ENCODE results near the gene RASSF7. TPM values are rescaled to one million over a fixed set of nuclear protein-coding genes. Genes with fewer than 3 reads are reported as not detected.

Gene RASSF7
- total and polyA plus RNA-seq, 10 of the 15 experiments (the other 5 are each of a cell fraction or from before 2014, with no cell fraction given) = 0.39 to 29.7 (median 13.2) TPM

DNA sequence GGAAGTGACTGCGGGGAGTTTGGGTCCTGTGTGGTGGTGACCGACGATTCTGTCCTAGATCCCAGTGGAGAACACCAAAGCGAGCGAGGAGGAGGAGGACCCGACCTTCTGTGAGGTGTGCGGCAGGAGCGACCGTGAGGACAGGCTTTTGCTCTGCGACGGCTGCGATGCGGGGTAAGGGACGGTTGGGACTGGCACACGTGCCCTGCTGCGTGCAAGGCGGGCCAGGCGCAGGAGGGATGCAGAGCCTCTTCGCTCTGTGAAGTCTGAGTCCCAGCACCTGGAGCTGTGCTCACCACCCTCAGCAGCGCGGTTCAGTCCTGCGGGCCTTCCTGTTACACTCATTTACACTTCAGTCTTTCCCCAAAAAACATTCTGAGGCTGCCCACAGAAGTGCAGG, 31.7 kb downstream of the RASSF7 start:
- ChIA-PET POLR2A (no interaction called here), RAD21 (ENCODE audit: unreplicated experiment) (no interaction called here), CTCF (no interaction called here), SMC1A (ENCODE audit: uncharacterized antibody, unreplicated experiment) (no interaction called here)
- Histone ChIP-seq H3K9me3 (replicated peaks; ENCODE audit: control insufficient read depth, insufficient read depth, low read length) (no peaks in the 10 kb centered on the region), H2AFZ (ENCODE audit: control insufficient read depth, low read depth, low read length) (no peak overlapping the region), H3K27me3 (replicated peaks in 1 of 2; ENCODE audit: control insufficient read depth in 2 of 2, insufficient read depth in 2 of 2, low read length in 1 of 2) (no peaks in the 10 kb centered on the region), H3K27ac (ENCODE audit: control insufficient read depth, insufficient read depth) (no peak overlapping the region), H3K4me2 (ENCODE audit: control insufficient read depth, insufficient read depth) (no peak overlapping the region), H4K20me1 (ENCODE audit: control insufficient read depth, insufficient read depth) (no peaks in the 10 kb centered on the region), H3K79me2 (ENCODE audit: control insufficient read depth, insufficient read depth, low read length) (no peaks in the 10 kb centered on the region), H3K4me1 (ENCODE audit: control insufficient read depth, insufficient read depth, low read length) (no peaks in the 10 kb centered on the region), H3K4me3 (no peak overlapping the region), H3K36me3 (ENCODE audit: control insufficient read depth in 2 of 2, insufficient read depth in 2 of 2, low read length in 1 of 2) (peaks cover 30 to 46% of the 10 kb centered on the region in 2 experiments), H3K9ac (ENCODE audit: control insufficient read depth, insufficient read depth, low read length) (no peak overlapping the region)
- no peak for DNase-seq (ENCODE audit: low read depth, low spot score)
- over 99% methylated on average over 22 of the region's 22 CpGs for WGBS (ENCODE audit: insufficient coverage, insufficient replicate concordance, low lambda C conversion rate, missing lambda C conversion rate)
- no TSS peak for BruUV-seq (replicated peaks)
- FAIRE-seq = no peak
- in situ Hi-C loops (cut with MboI) (no loop called here), intact Hi-C loops (cut with micrococcal nuclease; ENCODE audit: unreplicated experiment) (no loop called here)
- TF ChIP-seq, protein P1, sequence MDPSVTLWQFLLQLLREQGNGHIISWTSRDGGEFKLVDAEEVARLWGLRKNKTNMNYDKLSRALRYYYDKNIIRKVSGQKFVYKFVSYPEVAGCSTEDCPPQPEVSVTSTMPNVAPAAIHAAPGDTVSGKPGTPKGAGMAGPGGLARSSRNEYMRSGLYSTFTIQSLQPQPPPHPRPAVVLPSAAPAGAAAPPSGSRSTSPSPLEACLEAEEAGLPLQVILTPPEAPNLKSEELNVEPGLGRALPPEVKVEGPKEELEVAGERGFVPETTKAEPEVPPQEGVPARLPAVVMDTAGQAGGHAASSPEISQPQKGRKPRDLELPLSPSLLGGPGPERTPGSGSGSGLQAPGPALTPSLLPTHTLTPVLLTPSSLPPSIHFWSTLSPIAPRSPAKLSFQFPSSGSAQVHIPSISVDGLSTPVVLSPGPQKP (IDR thresholded peaks at IDR 0.05; ENCODE audit: low read depth, low read length) = no peak
- TF ChIP-seq GABPA (IDR thresholded peaks at IDR 0.05; ENCODE audit: low read depth) (no peak), SMC3 (IDR thresholded peaks at IDR 0.05; ENCODE audit: borderline replicate concordance, low read length) (no peak), POLR2A (IDR thresholded peaks at IDR 0.05; ENCODE audit: low read depth, low read length) (peak; percentile 41; the same call in 1 of the 2 replicates)
- ATAC-seq = no peak

- H3K4me1 ChIP-seq (ENCODE audit: control insufficient read depth, insufficient read depth, low read length) = no peaks in the 10 kb centered on the region
- no peak overlapping the region for H3K9ac ChIP-seq (ENCODE audit: control insufficient read depth, insufficient read depth, low read length)
- no peak for FAIRE-seq
- no peaks in the 10 kb centered on the region for H3K27me3 ChIP-seq (replicated peaks in 1 of 2; ENCODE audit: control insufficient read depth in 2 of 2, insufficient read depth in 2 of 2, low read length in 1 of 2)
- H4K20me1 ChIP-seq (ENCODE audit: control insufficient read depth, insufficient read depth) = no peaks in the 10 kb centered on the region
- ChIA-PET RAD21 (ENCODE audit: unreplicated experiment) (no interaction called here), SMC1A (ENCODE audit: uncharacterized antibody, unreplicated experiment) (no interaction called here), CTCF (no interaction called here), POLR2A (no interaction called here)
- in situ Hi-C loops (cut with MboI) (no loop called here), intact Hi-C loops (cut with micrococcal nuclease; ENCODE audit: unreplicated experiment) (no loop called here)
- H3K36me3 ChIP-seq (ENCODE audit: control insufficient read depth in 2 of 2, insufficient read depth in 2 of 2, low read length in 1 of 2) = peaks cover 26 to 48% of the 10 kb centered on the region in 2 experiments
- no peaks in the 10 kb centered on the region for H3K79me2 ChIP-seq (ENCODE audit: control insufficient read depth, insufficient read depth, low read length)
- no peak overlapping the region for H3K4me2 ChIP-seq (ENCODE audit: control insufficient read depth, insufficient read depth)
- no TSS peak for BruUV-seq (replicated peaks)
- no peak overlapping the region for H3K4me3 ChIP-seq
- 86% methylated on average over 10 of the region's 10 CpGs for WGBS (ENCODE audit: insufficient coverage, insufficient replicate concordance, low lambda C conversion rate, missing lambda C conversion rate)
- no peak overlapping the region for H3K27ac ChIP-seq (ENCODE audit: control insufficient read depth, insufficient read depth)
- no peak overlapping the region for H2AFZ ChIP-seq (ENCODE audit: control insufficient read depth, low read depth, low read length)
- no peak for ATAC-seq
- H3K9me3 ChIP-seq (replicated peaks; ENCODE audit: control insufficient read depth, insufficient read depth, low read length) = no peaks in the 10 kb centered on the region
- DNase-seq (ENCODE audit: low read depth, low spot score) = no peak
- TF ChIP-seq ZBTB4 (CRISPR knock-in tag; IDR thresholded peaks at IDR 0.05) = no peak
- TF ChIP-seq BMI1 (IDR thresholded peaks at IDR 0.05; ENCODE audit: borderline replicate concordance) = no peak
- TF ChIP-seq HDAC6 (IDR thresholded peaks at IDR 0.05; ENCODE audit: unreplicated experiment) = no peak
- TF ChIP-seq E2F8 (IDR thresholded peaks at IDR 0.05; ENCODE audit: low read depth, partially characterized antibody) = no peak
- no peak for TF ChIP-seq BACH1 (IDR thresholded peaks at IDR 0.05; ENCODE audit: borderline replicate concordance)
- TF ChIP-seq ASH2L (IDR thresholded peaks at IDR 0.05; ENCODE audit: borderline replicate concordance, low read depth) = no peak
- TF ChIP-seq POLR2AphosphoS5 (IDR thresholded peaks at IDR 0.05; ENCODE audit: low read length) = no peak
- TF ChIP-seq JUNB (IDR thresholded peaks at IDR 0.05) = no peak
These were observed 32.1 kb downstream of the RASSF7 start for GRCh38 chr11:592918-593317.

Measured in GM12878 (cell line).